CD4-positive, alpha-beta T cell (primary cell): ENCODE results near the gene SYT3. TPM values are rescaled to one million over a fixed set of nuclear protein-coding genes. Genes with fewer than 3 reads are reported as not detected.

Source experiments
- ATAC-seq: fragments of 200-7000 bp; cut with Tn5 transposase; one replicate; pipeline ENCODE4 v1.10.0; 2022; ENCODE audit warnings: mild to moderate bottlenecking; ENCODE audit not compliant: poor library complexity
- CTCF ChIA-PET: fragments of 350-600 bp; sonication (Branson Sonifier 250); formaldehyde crosslinking; loops from one replicate; lab custom pipeline; 2021; ENCODE audit warnings: antibody characterized with exemption, inconsistent platforms; lab: Charles Lee
- POLR2A ChIA-PET: fragments of 350-600 bp; sonication (Branson Sonifier 250); formaldehyde crosslinking; loops from one replicate; lab custom pipeline; 2021; ENCODE audit warnings: antibody characterized with exemption, inconsistent platforms; lab: Charles Lee
- DNase-seq, 14 experiments: peaks; one replicate each; pipeline ENCODE4 v3.0.0-alpha.2; 2013 to 2020; ENCODE audit warnings: mixed read lengths in 2 of 14
- H3K27ac ChIP-seq, 2 donors: one replicate each; pipeline versions ENCODE4 v1.5.1 to v1.7.0; 2013; ENCODE audit warnings: low read length in 2 of 2, low read depth in 1 of 2, mild to moderate bottlenecking in 1 of 2
- H3K27me3 ChIP-seq, 2 experiments: 1 replicate in 1 of 2; 2 replicates in 1 of 2; pipeline versions ENCODE4 v1.6.1 to v1.7.0; 2013; ENCODE audit warnings: low read length in 2 of 2, control low read depth in 1 of 2, mild to moderate bottlenecking in 1 of 2, moderate library complexity in 1 of 2; ENCODE audit not compliant: insufficient read depth in 2 of 2, control insufficient read depth in 1 of 2
- H3K36me3 ChIP-seq: one replicate; pipeline ENCODE4 v1.6.1; 2013; ENCODE audit warnings: low read length, control low read depth; ENCODE audit not compliant: insufficient read depth
- H3K4me1 ChIP-seq: one replicate; pipeline ENCODE4 v1.6.1; 2013; ENCODE audit warnings: low read length, control low read depth; ENCODE audit not compliant: insufficient read depth
- H3K4me3 ChIP-seq: one replicate; pipeline ENCODE4 v1.5.1; 2013; ENCODE audit warnings: mild to moderate bottlenecking, low read length, moderate library complexity
- H3K9me3 ChIP-seq, 2 experiments: 1 replicate in 1 of 2; 2 replicates in 1 of 2; pipeline versions ENCODE4 v1.6.1 to v1.7.0; 2013; ENCODE audit warnings: low read length in 2 of 2, mild to moderate bottlenecking in 2 of 2, control low read depth in 1 of 2, moderate library complexity in 1 of 2; ENCODE audit not compliant: control insufficient read depth in 1 of 2, insufficient read depth in 1 of 2
- H3K27ac Mint-ChIP-seq: one replicate; pipeline ENCODE4 v1.8.0; 2020; ENCODE audit warnings: mixed read lengths
- H3K27me3 Mint-ChIP-seq: one replicate; pipeline ENCODE4 v1.8.0; 2021; ENCODE audit warnings: mixed read lengths
- H3K36me3 Mint-ChIP-seq: one replicate; pipeline ENCODE4 v1.8.0; 2021; ENCODE audit warnings: low read depth, mixed read lengths
- H3K4me1 Mint-ChIP-seq: one replicate; pipeline ENCODE4 v1.8.0; 2021; ENCODE audit warnings: low read depth, mixed read lengths
- H3K4me3 Mint-ChIP-seq: one replicate; pipeline ENCODE4 v1.8.0; 2020; ENCODE audit warnings: mild to moderate bottlenecking, mixed read lengths
- H3K9me3 Mint-ChIP-seq: one replicate; pipeline ENCODE4 v1.8.0; 2020; ENCODE audit warnings: mixed read lengths
- intact Hi-C, 2 experiments: fragments of 100-400 bp; cut with DNase I in 1 of 2; cut with micrococcal nuclease in 1 of 2; formaldehyde crosslinking; loops; one replicate each; pipeline versions ENCODE4 v1.15.1 to v1.9.0; 2023 to 2025; cut with DNase I, micrococcal nuclease
- total RNA-seq, 174 experiments: library from RNA in 2 of 174; stranded (reverse) in 2 of 174; gene quantifications; one replicate each; pipeline ENCODE4 v1.2.3 and lab custom pipeline; 2021 to 2026
- TF ChIP-seq, protein P1 (sequence below): fragments of 200-600 bp; IDR thresholded peaks from one replicate; pipeline ENCODE4 v1.8.0; 2022; ENCODE audit warnings: antibody characterized with exemption, mild to moderate bottlenecking

The SYT3 gene
- total RNA-seq, 2 experiments from 2014 or later = not detected

GRCh38 chr19:50645107-50645506 lies 5.4 kb upstream of the SYT3 start:
- peaks cover 42% of the 10 kb centered on the region for H3K27me3 Mint-ChIP-seq
- H3K9me3 ChIP-seq = peaks cover 0 to 17% of the 10 kb centered on the region in 2 experiments
- intact Hi-C loops = no loop called here
- no peak overlapping the region for H3K27ac ChIP-seq
- TF ChIP-seq, protein P1, sequence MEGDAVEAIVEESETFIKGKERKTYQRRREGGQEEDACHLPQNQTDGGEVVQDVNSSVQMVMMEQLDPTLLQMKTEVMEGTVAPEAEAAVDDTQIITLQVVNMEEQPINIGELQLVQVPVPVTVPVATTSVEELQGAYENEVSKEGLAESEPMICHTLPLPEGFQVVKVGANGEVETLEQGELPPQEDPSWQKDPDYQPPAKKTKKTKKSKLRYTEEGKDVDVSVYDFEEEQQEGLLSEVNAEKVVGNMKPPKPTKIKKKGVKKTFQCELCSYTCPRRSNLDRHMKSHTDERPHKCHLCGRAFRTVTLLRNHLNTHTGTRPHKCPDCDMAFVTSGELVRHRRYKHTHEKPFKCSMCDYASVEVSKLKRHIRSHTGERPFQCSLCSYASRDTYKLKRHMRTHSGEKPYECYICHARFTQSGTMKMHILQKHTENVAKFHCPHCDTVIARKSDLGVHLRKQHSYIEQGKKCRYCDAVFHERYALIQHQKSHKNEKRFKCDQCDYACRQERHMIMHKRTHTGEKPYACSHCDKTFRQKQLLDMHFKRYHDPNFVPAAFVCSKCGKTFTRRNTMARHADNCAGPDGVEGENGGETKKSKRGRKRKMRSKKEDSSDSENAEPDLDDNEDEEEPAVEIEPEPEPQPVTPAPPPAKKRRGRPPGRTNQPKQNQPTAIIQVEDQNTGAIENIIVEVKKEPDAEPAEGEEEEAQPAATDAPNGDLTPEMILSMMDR = no peak
- POLR2A ChIA-PET = no interaction called here
- H3K27ac Mint-ChIP-seq = no peak overlapping the region
- peaks cover 23 to 56% of the 10 kb centered on the region in 2 experiments for H3K27me3 ChIP-seq
- no peaks in the 10 kb centered on the region for H3K36me3 Mint-ChIP-seq
- no peaks in the 10 kb centered on the region for H3K36me3 ChIP-seq
- no peaks in the 10 kb centered on the region for H3K4me1 Mint-ChIP-seq
- no peak overlapping the region for H3K4me3 Mint-ChIP-seq
- no peaks in the 10 kb centered on the region for H3K9me3 Mint-ChIP-seq
- CTCF ChIA-PET = no interaction called here
- peaks cover under 1% of the 10 kb centered on the region for H3K4me1 ChIP-seq
- ATAC-seq = no peak
- H3K4me3 ChIP-seq = no peak overlapping the region
- DNase-seq = no peak

DNA sequence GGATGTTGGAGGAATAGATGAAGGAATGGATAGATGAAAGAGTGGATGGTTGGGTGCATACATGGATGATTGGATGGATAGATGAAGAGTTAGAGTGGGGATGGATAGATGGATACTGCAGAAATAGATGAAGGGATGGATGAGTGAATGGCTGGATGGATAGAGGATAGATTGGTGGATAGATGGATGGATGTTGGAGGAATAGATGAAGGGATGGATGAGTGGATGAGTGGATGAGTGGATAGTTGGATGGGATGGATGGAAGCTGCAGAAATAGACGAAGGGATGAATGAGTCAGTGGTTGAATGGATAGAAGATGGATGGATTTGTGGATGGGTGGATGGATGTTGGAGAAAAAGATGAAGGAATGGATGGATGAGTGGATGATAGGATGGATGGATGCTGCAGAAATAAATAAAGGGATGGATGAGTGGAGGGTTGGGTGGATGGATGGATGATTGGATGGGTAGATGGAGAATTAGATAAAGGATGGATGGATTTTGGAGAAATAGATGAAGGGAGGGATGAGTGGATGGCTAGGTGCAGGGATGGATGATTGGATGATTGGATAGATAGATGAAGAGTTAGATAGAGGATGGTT lies 4.7 kb upstream of the SYT3 start:
- TF ChIP-seq, protein P1 = no peak
- DNase-seq (no peak), ATAC-seq (no peak)
- peaks cover 39% of the 10 kb centered on the region for H3K27me3 Mint-ChIP-seq
- Histone ChIP-seq H3K27me3 (peaks cover 28 to 60% of the 10 kb centered on the region in 2 experiments), H3K27ac (no peak overlapping the region), H3K36me3 (no peaks in the 10 kb centered on the region), H3K4me3 (no peak overlapping the region), H3K4me1 (peaks cover 6% of the 10 kb centered on the region), H3K9me3 (peaks cover 0 to 15% of the 10 kb centered on the region in 2 experiments)
- H3K36me3 Mint-ChIP-seq = no peaks in the 10 kb centered on the region
- intact Hi-C loops = no loop called here
- H3K4me3 Mint-ChIP-seq = no peak overlapping the region
- no peak overlapping the region for H3K27ac Mint-ChIP-seq
- CTCF ChIA-PET = no interaction called here
- POLR2A ChIA-PET = no interaction called here
- no peaks in the 10 kb centered on the region for H3K4me1 Mint-ChIP-seq
- H3K9me3 Mint-ChIP-seq = no peaks in the 10 kb centered on the region

- H3K9me3 Mint-ChIP-seq = peaks cover 2% of the 10 kb centered on the region
- no peaks in the 10 kb centered on the region for H3K36me3 ChIP-seq
- H3K4me1 Mint-ChIP-seq = peaks cover 5% of the 10 kb centered on the region
- peaks cover under 1% of the 10 kb centered on the region for H3K36me3 Mint-ChIP-seq
- H3K27ac Mint-ChIP-seq = no peak overlapping the region
- CTCF ChIA-PET = no interaction called here
- peaks cover 12% of the 10 kb centered on the region for H3K4me1 ChIP-seq
- TF ChIP-seq, protein P1 = no peak
- no peak for DNase-seq
- intact Hi-C loops = no loop called here
- H3K4me3 ChIP-seq = no peak overlapping the region
- H3K27me3 ChIP-seq = peaks cover 38 to 65% of the 10 kb centered on the region in 2 experiments
- H3K27me3 Mint-ChIP-seq = peaks cover 63% of the 10 kb centered on the region
- no peak overlapping the region for H3K4me3 Mint-ChIP-seq
- peaks cover 3 to 30% of the 10 kb centered on the region in 2 experiments for H3K9me3 ChIP-seq
- ATAC-seq = no peak
- POLR2A ChIA-PET = no interaction called here
- H3K27ac ChIP-seq = no peak overlapping the region
Observed at GRCh38 chr19:50640368-50640767, 687 bp upstream of the SYT3 start.
